HG02852 (cell line): ENCODE measurements around the gene TET3.
"Not testable (repeated sequence)": the region's sequence is repeated elsewhere in the genome, so short reads cannot be mapped to it uniquely, and the experiment has no call there.

Experiments used
- ATAC-seq: cut with Tn5 transposase; IDR thresholded peaks from one replicate; pipeline ENCODE4 v1.9.1; 2021; ENCODE audit warnings: mild to moderate bottlenecking, moderate library complexity; ENCODE audit not compliant: unreplicated experiment

TET3 gene

DNA sequence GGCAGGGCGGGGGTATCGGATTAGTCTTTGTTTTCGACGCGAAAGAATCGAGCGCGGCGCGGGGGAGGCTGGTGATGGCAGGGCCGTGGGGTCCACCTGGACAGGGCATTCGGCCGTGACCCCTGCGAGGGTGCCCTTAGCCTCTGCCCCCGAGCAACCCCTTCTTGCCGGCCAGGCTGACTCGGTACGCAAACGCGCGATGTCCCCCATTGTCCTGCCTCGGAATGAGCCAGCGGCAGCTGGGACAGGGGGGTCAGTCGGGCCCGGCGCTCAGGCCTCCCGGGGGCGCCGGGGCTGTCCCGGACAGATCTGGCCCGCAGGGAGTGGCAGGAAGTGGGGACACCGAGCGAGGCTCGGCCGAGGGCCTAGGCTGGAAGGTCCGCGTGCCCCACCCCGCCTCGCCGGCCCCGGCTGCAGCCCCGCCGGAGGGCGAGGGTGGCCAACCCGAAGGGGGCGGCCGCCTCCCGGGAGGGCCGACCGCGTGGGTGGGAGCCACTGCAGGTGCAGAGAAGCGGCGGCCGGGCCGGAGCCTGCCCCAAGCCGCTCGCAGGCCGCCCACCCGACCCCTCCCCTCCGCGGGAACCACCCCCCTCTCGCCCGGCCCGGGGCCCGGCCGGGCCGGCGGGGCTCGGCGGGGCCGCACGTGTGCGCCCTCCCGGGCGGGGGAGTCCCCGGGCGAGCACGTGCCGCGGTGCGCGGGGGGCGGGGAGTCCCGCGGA, at the start of gene TET3:
Gene TET3 (plus strand): TSS at position 708 of the 719 bp plus-strand sequence. CDS start 1,494 bp downstream, outside the sequence.
- ATAC-seq = peak; percentile 39

DNA sequence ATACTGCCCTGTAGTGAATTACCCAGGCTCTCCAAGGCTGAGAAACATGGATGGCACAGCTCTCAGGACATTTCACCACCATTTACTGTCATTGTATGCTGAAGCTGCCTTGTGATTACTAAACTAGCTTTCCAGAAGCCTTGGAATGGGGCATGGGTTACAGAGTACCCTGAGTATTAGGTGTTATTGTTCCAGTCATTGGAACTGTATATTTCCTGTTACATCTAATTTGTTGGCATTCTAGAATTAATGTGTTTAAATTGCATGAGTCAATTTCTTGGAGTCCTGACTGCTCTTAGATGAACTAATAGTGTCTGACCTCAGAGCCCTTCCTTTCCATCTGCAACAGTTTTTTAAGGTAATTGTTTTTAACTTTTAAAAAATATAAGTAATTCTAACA, 49.1 kb upstream of the TET3 start:
- no peak for ATAC-seq

DNA sequence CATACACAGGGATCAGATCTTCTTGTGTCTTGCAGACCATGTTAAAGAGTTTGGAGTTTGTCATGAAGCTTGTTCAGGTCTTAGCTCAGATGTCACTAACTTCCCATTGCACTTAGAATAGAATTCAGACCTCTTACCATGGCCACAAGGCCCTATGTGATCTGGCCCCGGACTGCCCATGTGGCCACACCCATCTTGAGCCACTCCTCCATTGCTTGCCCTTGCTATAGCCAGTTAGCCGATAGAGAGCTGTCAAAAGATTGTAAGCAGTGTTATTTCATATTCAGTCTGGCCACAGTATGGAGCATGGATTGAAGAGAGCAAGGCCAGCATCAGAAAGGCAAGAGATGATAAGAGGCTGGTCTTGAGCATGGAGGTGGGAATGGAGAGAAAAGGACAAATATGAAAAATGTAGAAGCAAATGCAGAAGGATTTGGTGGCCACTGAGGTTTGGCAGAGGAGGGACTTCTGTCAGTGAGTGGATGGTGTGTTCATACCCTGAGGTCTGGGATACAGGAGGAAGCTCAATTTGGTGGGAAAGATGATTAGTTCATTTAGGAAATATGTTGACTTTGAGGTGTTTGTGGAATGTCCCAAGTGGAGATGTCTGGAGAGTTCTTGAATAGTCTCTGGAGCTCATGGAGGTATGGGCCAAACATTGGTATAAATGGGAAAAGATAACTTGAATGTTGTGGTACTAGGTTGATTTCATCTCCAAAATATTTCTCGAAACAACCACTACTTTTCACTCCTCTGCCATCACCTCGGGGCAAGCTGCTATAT, 47.4 kb upstream of the TET3 start:
- no peak for ATAC-seq

DNA sequence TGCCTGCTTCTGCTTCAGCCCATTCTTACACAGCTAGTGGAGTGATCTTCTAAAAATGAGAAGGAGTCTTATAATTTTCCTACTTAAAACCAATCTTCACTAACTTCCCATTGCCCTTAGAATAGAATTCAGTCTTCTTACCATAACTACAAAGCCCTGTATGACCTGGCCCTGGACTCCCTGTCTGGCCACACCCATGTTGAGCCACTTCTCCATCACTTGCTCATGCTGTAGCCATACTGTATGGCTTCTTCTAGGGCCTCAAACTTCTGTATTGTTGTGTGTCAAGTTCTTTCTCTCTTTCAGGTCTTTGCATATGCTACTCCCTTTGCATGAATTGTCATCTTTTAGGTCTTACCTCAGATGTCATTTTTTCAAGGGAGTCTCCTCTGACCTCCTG, 46.8 kb upstream of the TET3 start:
- ATAC-seq = no peak

DNA sequence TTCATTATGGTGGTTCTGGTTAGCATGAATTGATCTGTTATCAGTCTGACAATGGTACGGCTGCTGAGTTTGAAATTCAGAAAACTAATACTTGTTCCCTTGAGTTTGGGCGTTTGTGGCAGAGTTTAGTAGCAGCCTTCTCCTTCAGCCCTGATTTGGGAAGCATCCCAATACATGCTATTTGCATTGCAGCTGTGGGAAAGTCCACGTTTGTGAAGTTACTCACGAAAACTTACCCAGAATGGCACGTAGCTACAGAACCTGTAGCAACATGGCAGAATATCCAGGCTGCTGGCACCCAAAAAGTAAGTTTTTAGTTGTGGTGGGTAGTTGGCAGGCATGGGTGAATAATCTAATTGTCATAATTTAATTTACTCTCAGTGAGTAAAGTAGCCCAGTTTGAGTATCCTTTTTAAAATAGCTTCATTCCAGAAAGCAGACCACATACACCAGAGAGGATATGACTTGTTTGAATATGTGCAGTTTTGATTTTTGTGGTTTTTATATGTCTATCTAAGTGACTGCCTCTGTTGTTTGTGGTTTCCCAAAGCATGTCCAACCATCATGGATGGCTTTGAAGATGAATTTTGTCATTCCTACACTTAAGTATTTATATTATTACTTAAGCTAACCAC, 45.9 kb upstream of the TET3 start:
- ATAC-seq = no peak

DNA sequence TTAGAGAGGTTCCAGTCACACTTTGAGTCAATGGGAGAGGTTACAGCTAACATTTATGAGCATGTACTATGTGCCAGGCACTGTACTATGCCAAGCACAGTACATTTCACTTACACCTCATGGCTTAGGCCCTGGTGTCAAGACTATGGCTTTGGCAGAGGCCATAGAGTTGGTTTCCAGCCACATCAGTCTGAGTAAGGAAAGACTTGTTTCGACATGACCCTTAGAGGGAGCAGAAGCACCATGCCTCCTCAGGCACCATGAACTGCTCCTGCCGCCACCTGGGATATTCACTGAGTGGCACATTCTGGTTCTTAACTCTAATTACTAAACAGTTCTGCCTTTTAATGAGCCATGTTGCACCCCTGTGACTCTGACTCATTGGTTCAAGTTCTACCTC, 45.3 kb upstream of the TET3 start:
- ATAC-seq = no peak

DNA sequence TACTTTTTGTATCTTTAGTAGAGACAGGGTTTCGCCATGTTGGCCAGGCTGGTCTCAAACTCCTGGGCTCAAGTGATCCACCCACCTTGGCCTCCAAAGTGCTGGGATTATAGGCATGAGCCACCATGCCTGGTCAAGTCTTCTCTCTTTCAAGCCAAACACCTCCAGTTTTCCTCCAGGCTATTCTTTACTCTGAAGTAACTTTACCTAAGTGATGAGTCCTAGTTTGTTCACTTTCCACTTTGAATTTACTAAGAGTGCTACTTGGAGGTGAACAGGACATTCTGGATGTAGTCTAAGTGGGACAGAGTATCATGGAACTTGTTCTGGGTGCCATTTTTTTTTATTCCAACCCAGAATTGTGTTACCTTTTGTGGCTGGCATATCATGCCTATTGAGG, 44.6 kb upstream of the TET3 start:
- ATAC-seq = not testable (repeated sequence)

DNA sequence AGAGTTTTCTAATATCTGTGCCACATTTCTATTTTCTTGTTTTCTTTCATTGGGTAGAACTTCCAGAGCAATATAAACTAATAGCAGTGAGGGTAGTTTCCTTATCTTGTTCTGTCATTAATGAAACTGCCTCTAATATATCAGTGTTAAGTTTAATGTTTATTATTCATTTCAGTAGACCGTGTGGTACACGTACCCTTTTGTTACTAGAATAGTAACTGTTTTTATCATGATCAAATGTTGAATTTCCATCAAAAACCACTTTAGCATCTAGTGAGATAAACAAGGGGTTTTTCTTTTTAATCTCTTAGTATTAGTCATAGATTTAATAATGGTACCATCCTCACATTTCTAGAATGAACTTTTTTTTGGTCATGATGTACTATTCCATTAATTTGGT, 42.0 kb upstream of the TET3 start:
- no peak for ATAC-seq

DNA sequence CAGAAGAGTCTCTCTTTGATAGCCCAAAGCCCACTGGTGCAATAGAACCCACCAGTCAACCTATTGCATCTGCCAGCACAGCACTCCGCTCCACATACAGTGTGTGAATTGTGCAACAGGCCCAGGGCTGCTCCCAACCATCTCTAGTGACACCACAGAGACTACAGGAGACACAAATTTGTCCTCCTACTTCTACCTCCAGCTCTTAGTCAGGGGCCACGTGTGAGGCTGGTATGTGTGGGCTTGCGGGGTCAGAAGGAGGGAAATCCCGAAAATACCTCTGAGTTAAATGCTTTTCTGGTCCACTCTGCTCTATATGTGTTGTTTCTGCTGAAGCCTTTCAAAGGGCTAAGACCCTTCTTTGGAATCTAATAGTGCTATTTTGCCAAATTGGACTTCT, 40.0 kb upstream of the TET3 start:
- ATAC-seq = peak; percentile 64

DNA sequence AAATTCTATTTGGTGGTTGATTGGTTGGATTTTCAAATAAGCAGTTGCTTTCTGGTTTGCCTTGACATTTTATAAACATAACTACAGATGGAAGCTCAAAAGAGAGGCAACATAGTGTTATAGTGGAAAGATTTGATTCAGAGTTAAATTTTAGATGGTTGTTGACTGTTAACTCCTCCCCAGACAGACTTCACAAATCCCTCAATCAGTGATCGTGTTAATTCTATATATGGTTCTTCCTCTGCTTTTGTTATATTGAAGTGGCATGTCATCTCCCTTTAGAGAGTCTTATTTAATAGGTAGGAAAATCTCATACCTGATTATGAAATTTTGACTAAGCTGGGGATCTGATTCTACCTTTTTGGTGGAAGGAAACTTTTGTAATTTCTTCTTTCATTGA, 38.5 kb upstream of the TET3 start:
- ATAC-seq = no peak

DNA sequence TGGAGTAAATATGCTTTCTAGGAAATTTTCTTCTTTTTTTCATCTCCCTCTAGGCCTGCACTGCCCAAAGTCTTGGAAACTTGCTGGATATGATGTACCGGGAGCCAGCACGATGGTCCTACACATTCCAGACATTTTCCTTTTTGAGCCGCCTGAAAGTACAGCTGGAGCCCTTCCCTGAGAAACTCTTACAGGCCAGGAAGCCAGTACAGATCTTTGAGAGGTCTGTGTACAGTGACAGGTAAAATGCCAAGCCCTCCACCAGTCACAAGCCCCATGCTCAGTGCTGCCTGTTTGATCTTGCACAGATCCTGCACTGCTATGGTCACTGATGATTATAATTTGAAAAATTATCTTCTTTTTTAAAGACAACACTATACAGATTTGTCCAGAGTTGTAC, 38.0 kb upstream of the TET3 start:
- no peak for ATAC-seq

DNA sequence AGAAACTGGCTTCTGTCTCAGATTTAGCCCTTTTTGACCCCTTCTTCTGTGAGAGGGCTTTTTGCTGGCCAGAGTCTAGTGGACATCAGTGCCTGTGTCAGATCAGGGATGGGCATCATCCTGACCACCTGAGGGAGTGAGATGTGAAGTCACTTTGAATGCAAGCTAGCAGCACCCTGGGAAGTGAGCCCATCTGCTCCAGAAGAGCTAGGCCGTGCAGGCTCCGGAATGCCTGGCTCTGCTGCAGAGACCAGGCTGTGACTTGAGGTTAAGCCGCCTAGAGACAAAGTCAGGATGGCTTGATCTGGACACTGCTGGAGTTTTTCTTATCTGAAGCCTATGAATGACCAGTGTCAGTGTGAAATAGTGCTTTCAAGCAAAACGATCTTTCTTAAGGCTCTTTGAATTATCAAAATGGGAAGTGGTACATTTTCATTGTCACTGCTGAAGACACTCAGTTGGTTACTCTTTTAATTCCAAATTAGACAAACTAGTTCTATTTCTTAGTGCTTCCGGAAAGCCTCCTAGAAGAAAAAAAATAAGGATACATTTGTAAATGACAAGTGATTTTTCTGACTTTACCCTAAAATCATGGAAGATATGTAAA, 37.2 kb upstream of the TET3 start:
- no peak for ATAC-seq

DNA sequence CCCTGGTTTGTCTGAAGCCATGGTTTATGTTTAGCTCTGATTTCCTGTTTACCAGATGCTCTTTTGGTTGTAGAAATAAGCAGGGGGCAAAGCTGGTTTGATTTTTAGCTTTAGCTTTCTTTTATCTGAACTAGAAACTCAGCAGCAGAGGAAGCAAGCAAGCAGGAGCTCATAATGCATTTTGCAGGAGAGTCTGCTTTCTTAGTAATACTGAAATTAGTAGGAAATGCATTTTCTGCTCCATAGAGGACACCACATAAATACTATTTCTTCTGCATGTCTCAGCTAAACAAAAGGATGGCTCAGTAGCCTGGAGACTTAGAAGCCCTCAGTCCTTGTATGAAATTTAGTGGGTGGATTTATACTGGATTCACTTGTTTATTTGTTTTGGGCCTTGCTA, 34.9 kb upstream of the TET3 start:
- ATAC-seq = no peak

DNA sequence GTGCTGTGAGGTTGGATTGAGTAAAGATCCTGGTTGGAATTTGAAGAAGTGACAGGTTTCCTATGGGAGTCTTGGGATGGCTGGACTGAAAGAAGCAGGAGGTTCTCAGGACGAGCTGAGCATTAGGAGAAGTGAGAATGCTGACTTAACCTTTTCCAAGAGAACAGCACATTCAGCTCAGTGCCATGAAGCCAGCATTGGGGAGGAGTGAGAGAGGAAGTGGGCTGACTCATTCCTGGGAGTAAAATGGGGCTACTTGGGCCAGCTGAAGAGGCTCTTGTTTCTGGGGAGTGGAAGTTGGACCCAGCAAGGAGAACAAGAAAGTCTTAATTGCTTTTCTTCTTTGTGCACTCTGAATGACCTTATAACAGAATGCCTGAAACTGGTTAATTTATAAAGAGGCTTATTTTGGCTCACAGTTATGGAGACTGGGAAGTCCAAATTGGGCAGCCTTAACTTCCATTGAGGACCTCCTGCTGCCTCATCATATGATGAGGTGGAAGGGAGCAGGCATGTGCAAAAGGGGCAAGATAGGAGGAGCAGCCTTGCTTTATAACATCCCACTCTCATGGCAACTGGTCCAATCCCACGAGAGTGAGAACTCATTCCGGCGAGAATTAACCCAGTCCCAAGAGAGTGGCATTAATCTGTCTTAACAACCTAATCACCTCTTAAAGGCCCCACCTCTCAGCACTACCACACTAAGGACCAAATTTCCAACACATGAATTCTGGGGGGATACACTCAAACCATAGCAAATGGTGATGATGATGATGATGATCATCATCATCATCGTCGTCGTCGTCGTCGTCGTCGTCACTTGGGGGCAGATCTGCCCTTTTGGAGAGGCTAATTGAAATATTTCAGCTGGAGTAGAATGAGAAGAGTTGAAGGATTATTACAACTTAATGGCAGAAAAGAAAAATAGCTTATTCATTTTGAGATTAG, 31.9 kb upstream of the TET3 start:
- ATAC-seq = no peak

DNA sequence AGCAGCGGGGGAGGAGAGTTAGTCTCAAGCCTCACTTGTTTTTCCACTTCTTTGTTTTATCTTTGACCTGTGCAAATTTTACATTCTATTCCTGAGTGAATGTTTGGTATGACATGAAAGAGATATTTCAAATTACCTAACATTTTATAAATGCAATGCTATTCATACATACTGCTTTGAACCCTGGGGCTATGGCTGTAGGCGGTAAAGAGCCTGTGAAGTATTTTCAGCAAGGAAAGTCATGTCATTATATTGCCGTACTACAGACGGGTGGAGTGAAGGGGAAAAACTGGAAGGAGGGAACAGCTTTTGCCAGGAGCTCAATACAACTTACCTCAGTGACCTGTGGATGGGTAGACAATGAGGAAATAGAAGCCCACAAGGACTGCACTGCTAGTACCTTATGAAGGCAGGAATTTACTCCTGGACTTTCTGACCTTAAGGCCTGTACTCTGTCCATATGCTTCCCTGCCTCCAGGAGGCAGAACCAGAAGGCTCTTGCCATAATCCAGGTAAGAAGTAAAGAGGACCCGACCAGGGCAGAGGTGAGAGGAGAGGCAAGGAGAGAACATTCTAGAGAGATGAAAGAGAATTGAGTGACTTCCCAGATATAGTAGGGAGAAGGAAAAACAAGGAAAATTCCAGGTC, 28.4 kb upstream of the TET3 start:
- ATAC-seq = no peak

DNA sequence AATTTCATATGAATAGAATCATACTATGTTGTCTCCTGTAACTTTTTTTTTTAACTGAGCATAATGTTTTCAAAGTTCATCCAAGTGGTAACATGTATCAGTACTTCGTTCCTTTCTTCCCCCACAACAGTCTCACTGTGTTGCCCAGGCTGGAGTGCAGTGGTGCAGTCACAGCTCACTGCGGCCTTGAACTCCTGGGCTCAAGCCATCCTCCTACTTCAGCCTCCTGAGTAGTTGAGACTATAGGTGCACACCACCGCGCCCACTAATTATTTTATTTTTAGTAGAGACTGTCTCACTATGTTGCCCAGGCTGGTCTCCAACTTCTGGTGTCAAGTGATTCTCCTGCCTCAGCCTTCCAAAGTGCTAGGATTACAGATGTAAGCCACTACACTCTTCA, 23.4 kb upstream of the TET3 start:
- ATAC-seq = no peak

DNA sequence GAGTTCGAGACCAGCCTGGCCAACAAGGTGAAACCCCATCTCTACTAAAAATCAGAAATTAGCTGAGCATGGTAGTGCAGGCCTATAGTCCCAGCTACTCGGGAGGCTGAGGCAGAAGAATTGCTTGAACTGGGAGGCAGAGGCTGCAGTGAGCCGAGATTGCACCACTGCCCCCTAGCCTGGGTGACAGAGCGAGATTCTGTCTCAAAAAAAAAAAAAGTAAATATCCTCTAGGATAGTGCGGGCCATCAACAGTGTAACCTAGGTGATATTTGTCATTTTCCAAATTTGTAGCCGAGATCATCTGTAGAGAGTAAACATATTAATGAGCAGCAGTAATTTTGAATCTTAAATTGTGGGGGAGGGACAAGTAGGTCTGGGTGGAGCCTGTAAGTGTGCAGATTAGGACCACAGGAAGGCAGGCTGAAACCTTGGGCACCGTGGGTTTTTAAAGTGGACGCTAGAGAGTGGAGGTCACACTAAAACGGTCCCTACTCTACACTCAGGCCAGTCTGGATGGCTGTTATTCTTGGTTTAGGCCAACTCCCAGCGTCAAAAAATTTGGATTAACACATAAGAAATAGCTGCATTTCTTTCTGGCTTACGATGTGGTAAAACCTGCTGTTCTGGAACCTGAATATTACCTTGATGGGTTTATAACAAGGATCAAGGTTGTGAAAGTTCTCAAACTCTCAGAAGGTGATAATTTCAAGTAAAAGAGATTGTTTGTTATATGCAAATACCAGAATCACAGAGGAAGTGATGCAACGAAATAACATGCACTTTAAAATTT, 22.7 kb upstream of the TET3 start:
- no peak for ATAC-seq

DNA sequence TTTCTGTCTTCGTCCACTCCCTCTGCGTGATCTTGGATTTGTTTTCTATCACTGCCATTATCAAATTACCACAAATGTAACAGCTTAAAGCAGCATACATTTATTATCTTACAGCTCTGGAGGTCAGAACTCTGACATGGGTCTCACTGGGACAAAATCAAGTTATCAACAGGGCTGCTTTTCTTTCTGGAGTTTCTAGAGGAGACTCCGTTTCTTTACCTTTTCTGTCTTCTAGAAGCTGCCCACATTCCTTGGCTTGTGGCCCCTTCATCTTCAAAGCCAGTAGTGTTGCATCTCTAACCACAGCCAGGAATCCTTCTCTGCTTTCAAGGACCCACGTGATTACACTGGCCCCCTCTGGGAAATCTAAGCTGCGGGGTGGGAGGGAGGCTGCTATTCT, 21.9 kb upstream of the TET3 start:
- no peak for ATAC-seq
